HG03342 (cell line): ENCODE results near the gene KRT77.
"Not testable (repeated sequence)": the region's sequence is repeated elsewhere in the genome, so short reads cannot be mapped to it uniquely, and the experiment has no call there.

ENCODE experiments used
- ATAC-seq: cut with Tn5 transposase; IDR thresholded peaks from one replicate; pipeline ENCODE4 v1.9.1; 2021; ENCODE audit warnings: mild to moderate bottlenecking, moderate library complexity; ENCODE audit not compliant: unreplicated experiment

Gene KRT77

GRCh38 chr12:52724384-52724783 lies 21.1 kb upstream of the KRT77 start:
- ATAC-seq, result no peak

GRCh38 chr12:52722680-52723079 lies 19.4 kb upstream of the KRT77 start:
- no peak for ATAC-seq

GRCh38 chr12:52721838-52722470 lies 18.6 kb upstream of the KRT77 start:
- no peak for ATAC-seq

- no peak for ATAC-seq
These were observed 17.1 kb upstream of the KRT77 start for GRCh38 chr12:52720365-52720886.

- ATAC-seq, result no peak
These were observed 12.7 kb upstream of the KRT77 start for GRCh38 chr12:52716061-52716460.

GRCh38 chr12:52715416-52715815 lies 12.1 kb upstream of the KRT77 start:
- no peak for ATAC-seq

GRCh38 chr12:52714887-52715281 lies 11.6 kb upstream of the KRT77 start:
- no peak for ATAC-seq

GRCh38 chr12:52713960-52714886 lies 10.9 kb upstream of the KRT77 start:
- no peak for ATAC-seq

- ATAC-seq, result not testable (repeated sequence)
These were observed 8.8 kb upstream of the KRT77 start for GRCh38 chr12:52712122-52712521.

GRCh38 chr12:52710730-52711129 lies 7.4 kb upstream of the KRT77 start:
- no peak for ATAC-seq

GRCh38 chr12:52708010-52708409 lies 4.7 kb upstream of the KRT77 start:
- ATAC-seq, result no peak

- ATAC-seq, result no peak
These were observed 1.1 kb upstream of the KRT77 start for GRCh38 chr12:52704464-52704863.

GRCh38 chr12:52703878-52704277 lies 554 bp upstream of the KRT77 start:
- no peak for ATAC-seq

- no peak for ATAC-seq
These were observed 986 bp downstream of the KRT77 start for GRCh38 chr12:52702338-52702737.

- no peak for ATAC-seq
These were observed 2.0 kb downstream of the KRT77 start for GRCh38 chr12:52701281-52701680.

GRCh38 chr12:52699960-52700359 lies 3.4 kb downstream of the KRT77 start:
- ATAC-seq, result no peak

GRCh38 chr12:52699373-52699772 lies 4.0 kb downstream of the KRT77 start:
- no peak for ATAC-seq

- ATAC-seq, result no peak
These were observed 4.5 kb downstream of the KRT77 start for GRCh38 chr12:52698651-52699340.

GRCh38 chr12:52697058-52697582 lies 6.2 kb downstream of the KRT77 start:
- no peak for ATAC-seq

- no peak for ATAC-seq
These were observed 6.7 kb downstream of the KRT77 start for GRCh38 chr12:52696588-52696987.

GRCh38 chr12:52695039-52695438 lies 8.3 kb downstream of the KRT77 start:
- no peak for ATAC-seq
